Small intestine (tissue), 7 donors: Measurements from ENCODE around the gene CD274. TPM values are rescaled to one million over a fixed set of nuclear protein-coding genes. Genes with fewer than 3 reads are reported as not detected.

Experiments
- DNase-seq, 2 donors: peaks; one replicate each; pipeline versions ENCODE4 v3.0.0 to v3.0.0-alpha.2; 2013
- FAIRE-seq: peaks from 2 replicates; lab custom pipeline; 2012; peaks lifted over from hg19 to GRCh38; lab: Jason Lieb, UNC
- H3K27ac ChIP-seq, 3 donors: one replicate each; pipeline ENCODE4 v1.5.1; 2013; ENCODE audit warnings: low read length in 2 of 3, mild to moderate bottlenecking in 2 of 3, control low read depth in 1 of 3, inconsistent platforms in 1 of 3, low read depth in 1 of 3, moderate library complexity in 1 of 3
- H3K27me3 ChIP-seq, 3 donors: one replicate each; pipeline ENCODE4 v1.6.1; 2013; ENCODE audit warnings: low read length in 3 of 3, inconsistent platforms in 1 of 3; ENCODE audit not compliant: control insufficient read depth in 3 of 3, insufficient read depth in 3 of 3
- H3K36me3 ChIP-seq, 3 donors: one replicate each; pipeline ENCODE4 v1.6.1; 2013; ENCODE audit warnings: low read length in 3 of 3, inconsistent platforms in 1 of 3, low read depth in 1 of 3, mild to moderate bottlenecking in 1 of 3, moderate library complexity in 1 of 3; ENCODE audit not compliant: control insufficient read depth in 3 of 3, insufficient read depth in 2 of 3
- H3K4me1 ChIP-seq, 3 donors: one replicate each; pipeline ENCODE4 v1.6.1; 2013; ENCODE audit warnings: low read length in 2 of 3, inconsistent platforms in 1 of 3, low read depth in 1 of 3, mild to moderate bottlenecking in 1 of 3, moderate library complexity in 1 of 3; ENCODE audit not compliant: control insufficient read depth in 3 of 3, insufficient read depth in 2 of 3
- H3K4me3 ChIP-seq, 3 donors: one replicate each; pipeline ENCODE4 v1.5.1; 2013; ENCODE audit warnings: low read length in 3 of 3, control low read depth in 1 of 3, inconsistent platforms in 1 of 3, low read depth in 1 of 3, mild to moderate bottlenecking in 1 of 3, moderate library complexity in 1 of 3
- H3K9me3 ChIP-seq, 2 donors: one replicate each; pipeline ENCODE4 v1.6.1; 2013; ENCODE audit warnings: low read depth in 1 of 2, low read length in 1 of 2; ENCODE audit not compliant: control insufficient read depth in 2 of 2, insufficient read depth in 1 of 2
- WGBS, 3 donors: extraction: QIAGEN DNeasy Blood & Tissue Kit; methylation state at CpG; one replicate each; pipeline ENCODE4 v1.1.7; 2013; 5-methylcytosine and 5-hydroxymethylcytosine counted together
- polyA plus RNA-seq, 4 donors: library from polyadenylated mRNA; stranded (reverse) in 3 of 4; unstranded in 1 of 4; fragments of 200-250 nt in 3 of 4; fragments of 120-200 nt in 1 of 4; gene quantifications; one replicate each; pipeline versions ENCODE4 v1.2.1 to v1.2.3, GENCODE V29; 2013
- donor health status: healthy with polysubstance abuse.
- donor health status: control.
- donor health status: control.
- donor health status: Bipolar disorder and iron deficiency.
- donor health status: healthy.

CD274 gene
- polyA plus RNA-seq, 4 donors, result 1.1 to 3.4 (median 1.1) TPM

- no peaks in the 10 kb centered on the region for H3K27me3 ChIP-seq
- no peaks in the 10 kb centered on the region for H3K36me3 ChIP-seq
- DNase-seq (no peak), FAIRE-seq (no peak)
- H3K27ac ChIP-seq, result no peak overlapping the region
- H3K9me3 ChIP-seq, result peaks cover 0 to 4% of the 10 kb centered on the region in 2 donors
- 89 to 92% (median 91%) methylated on average over 5 of the region's 5 CpGs for WGBS, 3 donors
- no peak overlapping the region for H3K4me3 ChIP-seq
- no peaks in the 10 kb centered on the region for H3K4me1 ChIP-seq
Measured at GRCh38 chr9:5481322-5482040, 31.1 kb downstream of the CD274 start.

- no peak overlapping the region for H3K27ac ChIP-seq
- peaks cover 0 to 4% of the 10 kb centered on the region in 2 donors for H3K9me3 ChIP-seq
- H3K4me3 ChIP-seq, result no peak overlapping the region
- H3K4me1 ChIP-seq, result no peaks in the 10 kb centered on the region
- FAIRE-seq, result no peak
- no peak for DNase-seq
- 80 to 88% (median 85%) methylated on average over 8 of the region's 8 CpGs for whole genome bisulfite sequencing, 3 donors
- H3K36me3 ChIP-seq, result no peaks in the 10 kb centered on the region
- H3K27me3 ChIP-seq, result no peaks in the 10 kb centered on the region
Measured at GRCh38 chr9:5482194-5482593, 31.9 kb downstream of the CD274 start.

GRCh38 chr9:5483306-5483705 lies 33.0 kb downstream of the CD274 start:
- no peak for DNase-seq
- Histone ChIP-seq H3K27ac (no peak overlapping the region), H3K36me3 (no peaks in the 10 kb centered on the region), H3K4me1 (no peaks in the 10 kb centered on the region), H3K4me3 (no peak overlapping the region), H3K27me3 (no peaks in the 10 kb centered on the region), H3K9me3 (no peaks in the 10 kb centered on the region)
- FAIRE-seq, result no peak
- WGBS, 3 donors, result 72 to 91% (median 76%) methylated on average over 2 of the region's 2 CpGs

- no peak for DNase-seq
- Histone ChIP-seq H3K9me3 (no peaks in the 10 kb centered on the region), H3K36me3 (no peaks in the 10 kb centered on the region), H3K4me1 (no peaks in the 10 kb centered on the region), H3K27ac (no peak overlapping the region), H3K27me3 (no peaks in the 10 kb centered on the region), H3K4me3 (no peak overlapping the region)
- FAIRE-seq, result no peak
- 65 to 67% (median 67%) methylated on average over 5 of the region's 5 CpGs for WGBS, 3 donors
Measured at GRCh38 chr9:5485378-5486085, 35.2 kb downstream of the CD274 start.

- Histone ChIP-seq H3K9me3 (no peaks in the 10 kb centered on the region), H3K4me3 (no peak overlapping the region), H3K4me1 (no peaks in the 10 kb centered on the region), H3K27ac (no peak overlapping the region), H3K27me3 (no peaks in the 10 kb centered on the region), H3K36me3 (no peaks in the 10 kb centered on the region)
- FAIRE-seq (no peak), DNase-seq (no peak)
- WGBS, 3 donors, result 88 to 95% (median 91%) methylated on average over 5 of the region's 5 CpGs
Measured at GRCh38 chr9:5486988-5487387, 36.6 kb downstream of the CD274 start.

- H3K4me1 ChIP-seq, result no peaks in the 10 kb centered on the region
- no peak overlapping the region for H3K27ac ChIP-seq
- no peak overlapping the region for H3K4me3 ChIP-seq
- WGBS, 3 donors, result 81 to 93% (median 89%) methylated on average over 9 of the region's 9 CpGs
- no peak for FAIRE-seq
- no peak for DNase-seq
- H3K9me3 ChIP-seq, result no peaks in the 10 kb centered on the region
- H3K36me3 ChIP-seq, result no peaks in the 10 kb centered on the region
- no peaks in the 10 kb centered on the region for H3K27me3 ChIP-seq
Measured at GRCh38 chr9:5488221-5489008, 38.1 kb downstream of the CD274 start.

GRCh38 chr9:5489630-5490490 lies 39.5 kb downstream of the CD274 start:
- 84 to 89% (median 87%) methylated on average over 9 of the region's 9 CpGs for WGBS, 3 donors
- FAIRE-seq (no peak), DNase-seq (no peak)
- Histone ChIP-seq H3K4me1 (no peaks in the 10 kb centered on the region), H3K27ac (no peak overlapping the region), H3K36me3 (no peaks in the 10 kb centered on the region), H3K9me3 (no peaks in the 10 kb centered on the region), H3K27me3 (no peaks in the 10 kb centered on the region), H3K4me3 (no peak overlapping the region)
